Subcutaneous abdominal adipose tissue (tissue), 5 donors: ENCODE results near the gene CROT.

ENCODE experiments used
- H3K27ac ChIP-seq: one replicate; pipeline ENCODE4 v1.7.0; 2013; ENCODE audit warnings: low read depth, mild to moderate bottlenecking, inconsistent platforms, low read length, moderate library complexity
- H3K27me3 ChIP-seq, 5 donors: one replicate each; pipeline ENCODE4 v1.7.0; 2013; ENCODE audit warnings: low read length in 5 of 5, inconsistent platforms in 1 of 5; ENCODE audit not compliant: control insufficient read depth in 5 of 5, insufficient read depth in 4 of 5
- H3K36me3 ChIP-seq, 5 donors: one replicate each; pipeline ENCODE4 v1.7.0; 2013; ENCODE audit warnings: low read length in 5 of 5; ENCODE audit not compliant: control insufficient read depth in 5 of 5, insufficient read depth in 5 of 5
- H3K4me1 ChIP-seq, 5 donors: one replicate each; pipeline ENCODE4 v1.7.0; 2013; ENCODE audit warnings: low read length in 5 of 5, mild to moderate bottlenecking in 3 of 5, moderate library complexity in 1 of 5; ENCODE audit not compliant: control insufficient read depth in 5 of 5, insufficient read depth in 5 of 5
- H3K4me3 ChIP-seq, 5 donors: one replicate each; pipeline ENCODE4 v1.7.0; 2013; ENCODE audit warnings: low read length in 5 of 5, low read depth in 1 of 5
- H3K9ac ChIP-seq, 5 donors: one replicate each; pipeline ENCODE4 v1.7.0; 2013; ENCODE audit warnings: low read length in 5 of 5, mild to moderate bottlenecking in 4 of 5, moderate library complexity in 3 of 5
- H3K9me3 ChIP-seq, 5 donors: one replicate each; pipeline ENCODE4 v1.7.0; 2013; ENCODE audit warnings: low read length in 5 of 5; ENCODE audit not compliant: control insufficient read depth in 5 of 5
- donor health status: healthy.
- donor health status: healthy.
- donor health status: healthy.
- donor health status: healthy.
- donor health status: healthy.

CROT gene

GRCh38 chr7:87435546-87435945 lies 90.1 kb downstream of the CROT start:
- Histone ChIP-seq H3K4me3 (no peak overlapping the region), H3K27me3 (no peaks in the 10 kb centered on the region), H3K9me3 (no peaks in the 10 kb centered on the region), H3K36me3 (peaks cover 0 to 3% (median 0%) of the 10 kb centered on the region in 5 donors), H3K9ac (no peak overlapping the region), H3K4me1 (no peaks in the 10 kb centered on the region), H3K27ac (no peak overlapping the region)

GRCh38 chr7:87445897-87446296 lies 100.4 kb downstream of the CROT start:
- Histone ChIP-seq H3K4me1 (no peaks in the 10 kb centered on the region), H3K9ac (no peak overlapping the region), H3K36me3 (no peaks in the 10 kb centered on the region), H3K27me3 (no peaks in the 10 kb centered on the region), H3K9me3 (no peaks in the 10 kb centered on the region), H3K4me3 (no peak overlapping the region), H3K27ac (no peak overlapping the region)

GRCh38 chr7:87447116-87447635 lies 101.7 kb downstream of the CROT start:
- Histone ChIP-seq H3K9ac (no peak overlapping the region), H3K27me3 (no peaks in the 10 kb centered on the region), H3K27ac (no peak overlapping the region), H3K4me1 (no peaks in the 10 kb centered on the region), H3K9me3 (no peaks in the 10 kb centered on the region), H3K4me3 (no peak overlapping the region), H3K36me3 (no peaks in the 10 kb centered on the region)

DNA sequence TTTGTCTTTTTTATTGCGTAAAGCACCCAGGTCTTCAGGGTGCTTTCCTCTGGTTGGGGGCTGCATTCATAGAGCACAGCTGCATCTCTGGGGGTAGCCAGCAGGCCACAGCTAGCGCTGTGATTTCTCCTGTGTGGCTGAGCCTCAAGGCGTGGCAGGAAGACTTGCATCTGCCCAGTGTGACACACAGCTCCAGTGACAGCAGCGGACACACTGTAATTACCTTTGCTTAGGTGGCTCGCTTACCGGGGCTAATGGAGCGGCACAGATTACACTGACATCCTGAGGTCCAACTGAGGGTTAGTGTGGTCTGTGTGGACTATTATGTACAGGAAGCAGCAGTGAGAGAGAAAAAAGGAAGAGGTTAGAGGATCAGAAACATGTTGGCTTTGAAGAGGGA lies 102.9 kb downstream of the CROT start:
- no peaks in the 10 kb centered on the region for H3K36me3 ChIP-seq
- no peak overlapping the region for H3K4me3 ChIP-seq
- H3K4me1 ChIP-seq, result no peaks in the 10 kb centered on the region
- H3K9me3 ChIP-seq, result no peaks in the 10 kb centered on the region
- no peak overlapping the region for H3K27ac ChIP-seq
- H3K9ac ChIP-seq, result no peak overlapping the region
- H3K27me3 ChIP-seq, result no peaks in the 10 kb centered on the region
